Measurements from ENCODE around the gene SMCO4. TPM values are rescaled to one million over a fixed set of nuclear protein-coding genes. Genes with fewer than 3 reads are reported as not detected.

SMCO4 gene
- total RNA-seq, 1 experiment from 2014 or later = 23.0 TPM

- Histone ChIP-seq H3K9me2 (ENCODE audit: insufficient read depth) (no peaks in the 10 kb centered on the region), H3K4me3 (no peak overlapping the region), H3K4me1 (replicated peaks; ENCODE audit: insufficient read depth) (no peaks in the 10 kb centered on the region), H4K20me1 (ENCODE audit: insufficient read depth) (no peaks in the 10 kb centered on the region), H3K36me3 (ENCODE audit: low read depth) (no peaks in the 10 kb centered on the region), H3K79me2 (ENCODE audit: low read depth) (no peaks in the 10 kb centered on the region), H3K27ac (no peak overlapping the region), H3F3A (ENCODE audit: insufficient read depth, low read depth) (no peaks in the 10 kb centered on the region), H3K4me2 (no peak overlapping the region), H3K9me3 (ENCODE audit: insufficient read depth, low read depth) (no peaks in the 10 kb centered on the region), H2AFZ (no peak overlapping the region), H3K27me3 (ENCODE audit: insufficient read depth, low read depth) (no peaks in the 10 kb centered on the region)
- intact Hi-C loops (cut with micrococcal nuclease; ENCODE audit: unreplicated experiment) = no loop called here
- no peak for DNase-seq
- TF ChIP-seq CTCF (conservative IDR thresholded peaks at IDR 0.05) (no peak), EZH2 (IDR thresholded peaks at IDR 0.05; ENCODE audit: low read depth) (no peak)
- CTCF ChIA-PET = interaction anchor here (0.6 kb wide), 1 partner anchor 126 kb away, joined by 3 read pairs; no protein-coding TSS in a partner anchor
- BruUV-seq (replicated peaks) = no TSS peak
- POLR2A ChIA-PET (ENCODE audit: unreplicated experiment) = no interaction called here
Measured at GRCh38 chr11:93526346-93526633, 16.9 kb downstream of the SMCO4 start.

GRCh38 chr11:93525601-93526345, 17.4 kb downstream of the SMCO4 start:
- Histone ChIP-seq H3K4me3 (no peak overlapping the region), H3K27ac (no peak overlapping the region), H3K79me2 (ENCODE audit: low read depth) (no peaks in the 10 kb centered on the region), H3F3A (ENCODE audit: insufficient read depth, low read depth) (no peaks in the 10 kb centered on the region; the same call in 1 of the 2 replicates), H3K9me2 (ENCODE audit: insufficient read depth) (no peaks in the 10 kb centered on the region), H3K4me2 (no peak overlapping the region), H3K27me3 (ENCODE audit: insufficient read depth, low read depth) (no peaks in the 10 kb centered on the region), H3K9me3 (ENCODE audit: insufficient read depth, low read depth) (no peaks in the 10 kb centered on the region), H2AFZ (no peak overlapping the region), H3K4me1 (replicated peaks; ENCODE audit: insufficient read depth) (no peaks in the 10 kb centered on the region), H3K36me3 (ENCODE audit: low read depth) (no peaks in the 10 kb centered on the region), H4K20me1 (ENCODE audit: insufficient read depth) (no peaks in the 10 kb centered on the region)
- BruUV-seq (replicated peaks) = no TSS peak
- TF ChIP-seq CTCF (conservative IDR thresholded peaks at IDR 0.05) = no peak
- TF ChIP-seq EZH2 (IDR thresholded peaks at IDR 0.05; ENCODE audit: low read depth) = no peak
- intact Hi-C loops (cut with micrococcal nuclease; ENCODE audit: unreplicated experiment) = no loop called here
- POLR2A ChIA-PET (ENCODE audit: unreplicated experiment) = no interaction called here
- CTCF ChIA-PET = no interaction called here
- no peak for DNase-seq

- Histone ChIP-seq H3K36me3 (ENCODE audit: low read depth) (no peaks in the 10 kb centered on the region), H3K4me2 (no peak overlapping the region), H4K20me1 (ENCODE audit: insufficient read depth) (no peaks in the 10 kb centered on the region), H3K27me3 (ENCODE audit: insufficient read depth, low read depth) (no peaks in the 10 kb centered on the region), H3K4me1 (replicated peaks; ENCODE audit: insufficient read depth) (no peaks in the 10 kb centered on the region), H2AFZ (no peak overlapping the region), H3K4me3 (no peak overlapping the region), H3K27ac (no peak overlapping the region), H3K79me2 (ENCODE audit: low read depth) (no peaks in the 10 kb centered on the region), H3K9me3 (ENCODE audit: insufficient read depth, low read depth) (no peaks in the 10 kb centered on the region), H3F3A (ENCODE audit: insufficient read depth, low read depth) (no peaks in the 10 kb centered on the region; the same call in 1 of the 2 replicates), H3K9me2 (ENCODE audit: insufficient read depth) (no peaks in the 10 kb centered on the region)
- TF ChIP-seq EZH2 (IDR thresholded peaks at IDR 0.05; ENCODE audit: low read depth) = no peak
- TF ChIP-seq CTCF (conservative IDR thresholded peaks at IDR 0.05) = no peak
- no peak for DNase-seq
- ChIA-PET POLR2A (ENCODE audit: unreplicated experiment) (no interaction called here), CTCF (no interaction called here)
- no TSS peak for BruUV-seq (replicated peaks)
- intact Hi-C loops (cut with micrococcal nuclease; ENCODE audit: unreplicated experiment) = no loop called here
Measured at GRCh38 chr11:93524858-93525257, 18.3 kb downstream of the SMCO4 start.
